ENCODE measurements around the gene XPR1. TPM values are rescaled to one million over a fixed set of nuclear protein-coding genes. Genes with fewer than 3 reads are reported as not detected.
A peak's percentile ranks its signal among the peaks of the same experiment; 100 is the strongest.

XPR1 gene
- 26.0 and 34.9 TPM in 2 replicates for total RNA-seq

DNA sequence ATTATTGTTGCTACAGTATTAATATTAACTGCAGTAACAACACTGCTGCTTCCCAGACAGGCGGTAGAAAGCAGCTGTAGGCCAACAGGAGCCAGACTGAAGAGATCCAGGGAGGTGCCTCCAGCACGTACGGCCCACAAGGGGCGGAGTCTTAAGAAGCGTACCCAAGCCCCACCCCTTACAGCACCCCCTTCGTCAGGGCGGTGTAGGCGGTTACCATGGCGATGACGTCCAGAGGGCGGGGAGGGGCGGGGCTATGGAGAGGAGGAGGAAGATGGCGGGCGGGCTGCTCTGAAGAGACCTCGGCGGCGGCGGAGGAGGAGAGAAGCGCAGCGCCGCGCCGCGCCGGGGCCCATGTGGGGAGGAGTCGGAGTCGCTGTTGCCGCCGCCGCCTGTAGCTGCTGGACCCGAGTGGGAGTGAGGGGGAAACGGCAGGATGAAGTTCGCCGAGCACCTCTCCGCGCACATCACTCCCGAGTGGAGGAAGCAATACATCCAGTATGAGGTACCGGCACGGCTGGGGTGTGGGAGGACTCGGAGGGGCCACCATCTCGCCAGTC is at the start of gene XPR1:
Gene XPR1 (plus strand): TSS at position 257 of the 560 bp plus-strand sequence. CDS start 180 bp downstream, at position 437.
- DNase-seq, result peak; percentile 99

DNA sequence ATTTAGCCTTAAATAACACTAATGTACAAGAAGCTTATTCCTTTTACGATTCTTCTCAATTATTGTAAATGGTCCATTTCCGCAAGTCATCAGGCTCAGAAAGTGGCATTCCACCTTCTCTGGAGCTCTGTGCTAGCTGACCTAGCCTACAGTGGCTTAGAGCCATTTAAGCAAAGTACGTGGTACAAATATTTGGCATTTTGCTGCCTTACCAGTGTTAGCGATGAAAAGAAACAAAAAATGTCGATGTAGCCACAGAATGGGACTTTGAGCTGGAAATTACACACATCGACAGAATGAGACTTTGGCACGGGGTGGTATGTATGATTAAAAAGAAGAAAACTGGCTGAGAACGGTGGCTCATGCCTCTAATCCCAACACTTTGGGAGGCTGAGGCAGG is 47.0 kb upstream of the XPR1 start:
- no peak for DNase-seq

DNA sequence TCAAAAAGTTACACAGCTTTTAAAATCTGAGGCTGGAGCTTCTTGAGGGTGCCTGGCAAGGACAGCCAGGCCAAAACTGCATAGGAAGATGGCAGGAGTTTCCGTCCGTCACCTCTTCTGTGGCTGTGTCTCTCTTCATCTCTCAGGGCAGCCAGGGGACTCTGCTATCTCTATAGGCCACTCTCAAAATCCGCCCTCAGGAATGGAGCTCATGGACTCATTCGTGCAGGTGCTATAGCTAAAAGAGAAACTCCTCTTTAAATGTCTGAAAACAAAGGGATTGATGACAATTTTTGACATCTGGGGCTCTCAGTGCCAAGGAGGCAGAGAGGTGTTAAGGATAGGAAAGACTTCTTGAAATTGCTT is 45.8 kb upstream of the XPR1 start:
- no peak for DNase-seq

DNA sequence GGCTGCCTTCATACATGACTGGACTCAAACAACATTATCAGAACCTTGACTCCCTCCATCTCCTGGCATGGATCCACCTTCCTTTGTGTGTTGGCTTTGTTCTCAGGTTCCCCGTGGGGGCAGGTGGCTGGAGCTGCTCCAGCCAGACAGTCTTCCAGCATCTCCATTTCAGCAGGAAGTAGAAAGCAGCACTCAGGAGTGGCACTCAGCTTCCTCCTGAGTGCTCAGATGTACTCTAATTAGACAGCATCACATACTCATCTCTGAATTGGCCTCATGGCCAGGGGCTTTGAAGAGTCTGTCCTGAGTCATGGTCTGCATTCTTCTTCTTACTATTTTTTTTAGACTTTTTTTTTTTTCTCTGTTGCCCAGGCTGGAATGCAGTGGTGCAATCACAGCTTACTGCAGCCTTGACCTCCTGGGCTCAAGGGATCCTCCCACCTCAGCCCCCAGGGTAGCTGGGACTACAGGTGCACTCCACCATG is 45.1 kb upstream of the XPR1 start:
- peak; percentile 32 for DNase-seq

DNA sequence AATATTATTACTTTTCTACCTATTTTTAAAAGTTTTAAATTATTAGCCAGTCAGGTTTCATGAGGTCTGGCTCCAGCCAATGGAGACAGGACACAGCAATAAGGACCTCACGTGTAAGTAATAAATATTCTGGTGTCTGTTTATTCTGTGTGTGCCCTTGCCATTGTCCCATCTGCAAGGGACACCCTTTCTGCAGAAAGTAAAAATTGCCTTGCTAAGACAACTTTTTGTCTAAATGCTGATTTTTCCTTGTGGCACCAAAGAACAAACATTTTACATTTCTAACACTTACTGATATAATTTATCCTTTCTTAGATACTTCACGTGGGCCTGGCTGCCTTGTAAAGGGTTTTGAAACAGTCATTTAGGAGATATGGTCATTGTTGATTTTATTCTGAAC is 43.7 kb upstream of the XPR1 start:
- DNase-seq, result no peak

DNA sequence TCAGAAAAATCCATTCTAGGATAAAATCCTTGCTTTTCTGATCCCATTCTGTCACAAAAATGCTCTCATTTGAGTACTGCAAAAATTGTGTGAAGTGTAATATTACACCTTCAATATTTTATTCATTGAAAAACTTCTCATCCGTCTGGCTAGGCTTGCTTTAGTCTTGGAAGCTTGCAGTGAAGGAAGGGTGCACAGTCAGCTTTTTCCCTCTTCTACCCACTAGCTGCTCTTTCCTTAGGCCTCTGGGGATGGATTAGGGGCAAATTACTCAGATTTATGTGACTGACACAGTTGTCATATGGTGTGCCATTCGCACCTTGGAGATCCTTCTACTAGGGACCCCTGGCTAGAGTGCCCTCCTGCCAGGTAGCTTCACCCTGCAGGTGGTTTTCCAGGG is 40.9 kb upstream of the XPR1 start:
- DNase-seq, result no peak

DNA sequence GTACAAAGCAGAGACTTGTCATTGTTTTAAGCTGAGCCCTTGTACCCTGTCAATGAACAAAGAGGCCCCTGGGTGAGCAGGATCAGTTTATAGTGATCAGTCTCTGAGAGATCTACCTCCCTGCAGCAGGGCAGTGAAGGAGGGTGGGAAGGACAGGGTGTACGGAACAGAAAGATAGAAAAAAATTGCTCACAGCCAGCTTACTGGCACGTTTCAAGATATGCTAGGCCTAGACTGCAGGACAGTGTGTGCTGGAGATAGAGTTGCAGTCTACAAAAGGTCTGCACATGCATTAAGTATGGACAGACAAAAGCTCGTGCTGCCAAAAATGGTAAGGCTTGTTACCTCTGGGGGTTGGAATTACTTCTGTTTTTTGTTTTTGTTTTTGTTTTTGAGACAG is 38.4 kb upstream of the XPR1 start:
- no peak for DNase-seq

DNA sequence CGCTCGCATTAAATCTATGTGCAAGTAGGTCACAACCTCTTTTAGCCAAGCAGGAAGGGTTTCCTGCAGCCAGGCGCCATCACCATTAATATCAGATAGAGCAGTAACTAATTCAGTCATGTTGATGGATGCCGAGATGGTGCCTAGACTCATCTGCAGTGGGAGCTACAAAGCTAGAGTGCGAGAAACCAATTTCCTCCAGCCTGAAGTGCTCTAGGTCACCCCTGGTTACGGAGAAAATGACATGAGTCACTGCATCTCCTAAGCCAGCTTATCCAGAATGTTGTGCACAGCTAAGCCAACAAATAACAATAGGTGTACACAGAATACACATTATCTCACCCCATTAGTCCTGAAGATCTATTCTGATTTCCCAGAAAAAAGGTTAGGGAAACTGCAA is 37.1 kb upstream of the XPR1 start:
- peak; percentile 54 for DNase-seq

DNA sequence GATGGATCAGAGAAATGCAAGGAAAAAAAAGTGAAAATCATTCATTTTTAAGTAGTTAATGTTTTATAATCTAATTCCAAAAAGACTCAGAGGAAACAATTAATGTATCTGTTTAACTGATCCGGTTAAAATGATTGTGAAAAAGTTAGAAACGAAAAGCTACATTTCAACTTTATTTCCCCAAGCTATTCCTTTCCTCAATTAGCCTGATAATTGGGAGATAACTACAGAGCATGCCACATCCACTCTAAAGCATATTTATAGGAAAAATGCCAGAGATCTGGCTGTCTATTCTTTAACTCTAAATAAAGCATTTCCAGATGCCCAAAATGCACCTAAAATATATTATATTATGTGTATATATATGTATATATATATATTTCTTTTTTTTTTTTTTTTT is 35.9 kb upstream of the XPR1 start:
- no peak for DNase-seq

DNA sequence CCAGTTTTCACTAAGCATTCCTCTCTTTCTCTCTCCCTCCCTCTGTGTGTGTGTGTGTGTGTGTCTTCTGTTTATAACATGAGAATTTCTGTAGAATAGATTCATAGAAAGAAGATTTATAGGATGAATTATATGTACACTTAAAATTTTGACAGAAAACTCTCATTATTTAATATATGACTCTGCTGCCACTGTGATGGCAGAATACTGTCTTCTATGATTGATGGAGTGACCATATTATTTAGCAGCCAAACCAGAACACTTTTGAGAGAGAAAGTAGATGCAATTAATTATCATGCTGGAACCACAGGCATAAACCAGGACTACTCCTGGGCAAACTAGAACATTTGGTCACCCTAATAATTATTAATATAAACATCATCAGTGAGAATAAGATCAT is 34.3 kb upstream of the XPR1 start:
- DNase-seq, result no peak

DNA sequence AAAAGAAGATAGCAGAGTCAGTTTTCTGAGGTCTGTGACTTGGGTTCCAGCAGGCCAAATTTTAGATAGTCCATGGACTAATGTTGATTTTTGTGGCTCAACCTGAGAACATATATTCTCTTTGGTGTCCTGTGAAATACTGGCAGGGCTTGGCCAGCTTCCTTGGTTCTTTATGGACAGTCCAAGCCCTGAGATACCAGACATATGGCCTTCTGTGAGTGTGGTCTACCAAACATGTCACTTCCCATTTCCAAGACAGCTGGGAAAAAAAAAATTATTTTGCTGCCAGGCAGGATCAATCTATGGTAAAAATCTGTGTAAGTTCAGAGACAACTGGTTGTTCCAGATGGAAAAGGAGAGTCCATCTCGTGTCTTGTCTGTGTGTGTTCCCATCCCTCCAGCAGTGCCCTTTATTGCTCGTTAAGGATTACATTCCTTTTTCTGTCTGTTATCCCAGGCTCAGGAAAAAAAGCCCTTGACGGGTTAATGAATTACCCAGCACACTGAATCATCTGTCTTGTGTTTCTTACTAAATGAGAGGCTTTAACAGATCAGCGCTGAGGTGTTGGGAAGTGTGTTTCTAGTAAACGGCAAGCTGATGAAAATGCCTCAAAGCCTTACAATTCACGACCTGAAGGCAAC is 33.4 kb upstream of the XPR1 start:
- no peak for DNase-seq

DNA sequence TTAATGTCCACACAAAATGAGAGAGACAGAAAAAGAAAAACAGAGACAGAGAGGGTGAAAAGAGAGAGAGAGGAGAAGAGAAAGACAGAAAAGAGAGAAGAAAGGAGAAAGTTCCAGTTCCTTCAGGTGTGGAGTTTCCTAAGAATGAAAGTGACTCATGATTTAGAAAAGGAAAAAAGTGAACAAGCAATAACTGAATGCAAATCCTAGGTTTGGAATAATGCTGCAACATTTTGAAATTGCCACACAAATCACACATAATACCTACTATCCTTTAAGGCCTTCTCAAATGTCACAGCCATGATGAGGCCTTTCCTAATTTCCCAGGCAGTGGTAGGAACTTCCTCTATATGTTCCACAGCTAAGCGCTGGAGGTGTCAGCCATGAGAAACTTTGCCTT is 31.5 kb upstream of the XPR1 start:
- DNase-seq, result no peak

DNA sequence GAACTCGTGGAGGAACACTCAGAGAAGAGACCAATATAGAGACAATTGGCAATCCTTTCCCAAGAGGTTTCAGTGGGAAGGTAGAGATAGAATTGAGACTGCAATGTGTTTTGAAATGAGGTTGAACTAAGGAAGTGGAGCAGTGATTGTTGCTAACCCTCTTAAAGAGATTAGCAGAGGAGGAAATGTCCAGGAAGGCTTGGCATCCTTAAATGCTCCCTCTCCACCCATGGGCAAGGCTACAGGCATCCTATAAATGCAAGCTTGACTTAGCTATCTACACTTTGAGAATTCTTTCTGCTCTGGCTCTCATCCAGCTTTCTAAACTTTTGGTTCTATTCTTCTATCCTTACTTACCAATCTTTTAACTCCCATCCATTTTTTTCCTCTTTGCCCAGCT is 30.3 kb upstream of the XPR1 start:
- DNase-seq, result no peak

DNA sequence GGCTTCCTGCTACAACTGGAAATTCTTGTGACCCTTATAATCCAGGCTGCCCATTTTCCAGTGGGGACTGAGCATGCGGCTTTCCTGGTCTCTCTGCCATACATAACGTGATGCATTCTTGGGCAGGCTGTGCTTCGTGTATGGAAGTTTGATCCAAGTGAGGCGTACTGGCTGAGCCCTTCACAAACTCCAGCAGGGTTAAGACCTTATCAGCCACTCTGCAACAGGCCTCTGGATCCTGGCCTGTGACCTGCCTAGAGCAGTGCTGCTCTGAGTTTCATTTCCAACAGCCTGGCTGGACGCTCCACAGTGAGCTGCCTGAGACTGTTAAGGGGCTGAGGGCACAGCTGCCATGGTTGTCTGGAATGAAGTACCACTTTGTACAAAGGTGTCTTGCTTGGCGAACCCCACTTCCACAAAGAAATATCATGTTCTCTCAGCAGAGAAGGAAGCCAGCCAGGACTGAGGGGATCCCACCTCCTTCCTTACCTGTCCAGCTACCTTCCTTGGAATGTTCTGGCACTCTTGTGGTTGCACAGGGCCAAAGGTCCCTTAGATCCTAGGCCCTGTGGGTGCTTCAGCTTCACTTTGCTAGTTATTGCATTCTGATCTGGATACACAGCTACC is 28.5 kb upstream of the XPR1 start:
- DNase-seq, result no peak

DNA sequence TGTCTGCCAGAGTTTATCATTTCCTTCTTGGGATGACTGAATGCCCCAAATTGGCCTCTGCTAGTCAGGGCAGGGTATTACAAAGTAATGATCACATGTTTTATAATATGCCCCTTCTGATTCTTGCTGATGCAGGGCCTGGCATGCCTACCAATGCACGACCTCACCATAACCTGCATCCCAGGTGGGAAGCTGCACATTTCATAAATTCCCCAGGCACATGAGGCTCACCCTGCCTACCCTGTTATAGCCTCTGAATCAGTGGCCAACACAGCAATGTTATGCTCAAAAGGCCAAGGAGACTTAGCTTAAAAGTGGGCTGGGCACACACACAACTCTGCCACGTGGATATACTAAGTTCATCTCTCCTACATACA is 28.0 kb upstream of the XPR1 start:
- DNase-seq, result no peak

DNA sequence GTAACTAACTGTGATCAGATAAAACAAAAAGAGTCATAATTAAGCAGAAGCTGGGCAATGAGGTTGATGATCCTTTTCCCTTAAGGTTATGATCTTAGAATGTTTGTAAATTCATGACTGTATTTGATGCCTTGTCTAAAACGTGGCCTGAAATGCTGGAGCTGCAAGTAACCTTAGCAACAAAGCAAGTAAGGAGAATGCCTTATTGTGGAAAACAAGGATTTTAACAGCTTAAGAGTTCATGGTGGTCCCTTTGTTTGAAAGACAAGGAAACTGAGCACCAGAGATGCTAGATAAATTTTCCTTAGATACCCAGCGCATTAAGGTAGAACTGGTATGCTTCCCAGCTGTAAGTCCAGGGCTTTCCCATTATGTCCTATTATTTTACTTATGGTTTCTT is 25.7 kb upstream of the XPR1 start:
- no peak for DNase-seq

DNA sequence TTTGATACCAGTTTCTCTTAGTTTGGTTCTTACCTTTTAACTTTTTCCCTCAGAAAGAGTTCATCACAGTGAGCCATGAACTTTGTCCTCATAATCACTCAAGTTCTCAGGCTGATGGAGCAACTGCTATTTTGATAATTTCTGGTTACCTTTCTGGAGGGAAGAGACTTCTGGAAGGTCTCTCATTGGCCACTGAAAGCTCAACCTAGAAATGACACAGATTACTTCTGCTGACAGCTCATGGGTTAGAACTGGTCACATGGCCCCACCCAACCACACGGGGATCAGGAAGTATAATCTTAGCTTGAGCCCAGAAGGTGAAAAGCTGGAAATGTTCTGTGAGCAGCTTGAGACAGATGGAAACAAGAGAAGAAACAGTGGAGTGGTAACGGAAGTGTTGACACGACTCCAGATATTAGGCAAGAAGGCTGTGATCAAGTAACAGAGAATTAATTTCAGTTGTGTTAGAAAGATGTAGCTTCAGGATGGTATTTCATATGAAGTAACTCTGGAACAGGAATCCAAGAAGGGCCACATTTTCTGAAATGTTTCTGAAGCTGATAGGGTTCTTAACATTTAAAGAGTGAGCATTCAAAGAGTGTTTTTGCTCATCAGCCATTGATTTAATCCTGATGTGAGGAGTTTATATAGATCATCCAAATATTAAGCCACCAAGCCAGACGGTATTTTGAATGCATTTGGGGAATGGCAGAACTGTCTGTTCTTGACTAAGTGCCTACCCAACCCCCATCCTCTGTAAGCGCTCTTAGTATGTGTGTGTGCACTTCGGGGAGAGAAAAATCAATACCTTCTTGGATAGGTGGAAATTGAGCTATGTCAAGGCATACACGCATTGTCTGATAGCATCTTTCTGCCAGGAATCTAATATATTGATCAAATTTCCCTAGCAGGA is 21.9 kb upstream of the XPR1 start:
- no peak for DNase-seq

DNA sequence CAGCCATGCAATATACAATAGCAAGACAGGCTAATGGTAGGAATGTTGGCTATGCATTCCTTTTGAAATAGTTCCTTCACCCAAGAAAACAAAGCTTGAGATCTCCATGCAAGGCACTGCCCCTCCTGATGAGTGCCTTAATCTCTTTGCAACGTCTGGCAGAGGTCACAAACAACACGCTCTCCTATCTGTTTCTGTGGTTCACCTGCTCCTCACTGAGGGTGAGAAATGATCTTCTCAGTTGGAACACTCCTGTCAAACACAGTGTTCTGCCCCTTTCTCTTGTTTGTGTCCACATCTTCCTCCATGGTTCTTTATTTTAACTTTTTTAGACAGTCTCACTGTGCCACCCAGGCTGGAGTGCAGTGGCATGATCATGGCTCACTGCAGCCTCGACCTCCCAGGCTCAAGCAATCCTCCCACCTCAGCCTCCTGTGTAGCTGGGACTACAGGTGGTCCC is 21.2 kb upstream of the XPR1 start:
- DNase-seq, result no peak

DNA sequence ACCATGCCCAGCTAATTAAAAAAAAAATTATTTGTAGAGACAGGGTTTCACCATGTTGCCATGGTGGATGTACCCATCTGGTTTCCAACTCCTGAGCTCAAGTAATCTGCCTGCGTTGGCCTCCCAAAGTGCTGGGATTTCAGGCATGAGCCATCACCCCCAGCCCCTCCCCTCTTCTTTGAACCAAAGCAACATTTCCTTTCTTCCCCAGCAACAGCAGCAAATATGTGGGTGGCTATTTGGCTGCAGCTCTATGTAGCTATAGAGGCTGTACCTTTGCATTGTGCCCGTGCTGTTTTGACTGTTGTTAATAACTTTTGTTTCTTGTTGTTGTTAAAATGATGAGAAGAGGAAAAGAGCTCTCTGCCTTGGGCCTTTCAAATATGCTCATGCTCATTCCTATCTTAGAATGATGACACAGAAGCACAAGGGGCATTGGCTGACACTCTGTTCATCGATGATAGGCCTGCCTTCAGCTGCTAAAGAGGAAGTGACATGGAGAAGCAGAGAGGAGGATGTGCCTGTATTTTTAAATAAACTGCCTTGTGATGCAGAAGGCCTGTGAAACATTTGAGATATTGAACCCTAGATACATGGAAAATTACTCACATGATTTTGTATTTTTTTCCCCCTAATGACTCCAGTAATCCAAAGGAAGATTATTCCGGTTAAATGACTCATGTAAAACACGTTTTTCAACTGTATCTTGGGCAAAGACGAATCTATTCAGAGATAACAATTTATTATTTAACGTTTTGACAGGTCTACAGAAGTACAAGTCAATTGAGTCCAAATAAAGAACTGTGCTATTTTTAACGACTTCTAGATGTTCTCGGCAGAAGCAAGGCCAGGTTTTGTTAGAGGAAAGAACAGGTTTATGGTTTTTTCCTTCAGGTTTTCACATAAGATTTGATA is 20.5 kb upstream of the XPR1 start:
- peak; percentile 58 for DNase-seq

DNA sequence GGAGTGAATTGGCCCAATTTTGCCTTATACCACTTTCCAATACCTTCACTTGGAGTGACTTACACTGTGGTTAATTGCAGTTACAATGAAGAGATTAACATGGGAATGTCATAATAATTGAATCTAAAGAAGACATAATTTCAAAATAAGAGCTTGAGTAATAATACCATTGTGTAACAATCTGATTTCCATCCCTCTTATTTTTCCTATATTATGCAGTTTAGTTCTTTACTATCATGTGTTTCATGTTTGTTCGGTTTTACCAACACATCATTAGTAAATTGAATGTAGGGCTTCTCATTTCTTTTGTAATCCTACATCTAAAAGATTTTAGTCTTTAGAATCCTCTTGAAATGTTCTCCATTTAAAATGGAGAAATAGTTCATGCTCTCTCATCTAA is 19.2 kb upstream of the XPR1 start:
- no peak for DNase-seq

DNA sequence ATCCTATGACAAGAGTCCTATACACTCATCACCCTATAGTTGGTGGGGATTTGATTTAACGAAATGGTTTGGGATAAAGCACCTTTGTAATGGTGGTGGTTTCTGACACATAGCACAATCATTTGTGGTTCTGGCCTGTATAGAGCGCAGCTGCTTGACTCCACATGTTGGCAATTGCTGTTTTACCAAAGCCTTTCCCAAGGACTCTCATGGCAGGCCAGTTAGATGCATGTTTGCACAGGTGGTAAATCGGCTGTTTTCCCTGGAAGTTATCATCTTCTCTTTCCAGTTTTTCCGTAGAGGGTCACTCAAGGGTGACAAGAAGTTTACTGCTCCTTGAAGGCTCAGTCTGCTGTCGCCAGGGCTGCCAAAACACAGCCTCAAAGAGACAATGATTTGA is 17.1 kb upstream of the XPR1 start:
- no peak for DNase-seq

Data from dermis blood vessel endothelial cell (primary cell).